ENCODE measurements around the gene COG2. TPM values are rescaled to one million over a fixed set of nuclear protein-coding genes. Genes with fewer than 3 reads are reported as not detected.
A peak's percentile ranks its signal among the peaks of the same experiment; 100 is the strongest.

Gene COG2
- total RNA-seq, 1 donor from 2014 or later, result 25.9 TPM

- Mint-ChIP-seq H3K36me3 (ENCODE audit: low read depth, unreplicated experiment) (peaks cover 2% of the 10 kb centered on the region), H3K27me3 (ENCODE audit: low read depth, unreplicated experiment) (peaks cover 36% of the 10 kb centered on the region), H3K9me3 (ENCODE audit: unreplicated experiment) (no peaks in the 10 kb centered on the region), H3K4me1 (ENCODE audit: low read depth, unreplicated experiment) (peaks cover 3% of the 10 kb centered on the region), H3K4me3 (ENCODE audit: unreplicated experiment) (no peak overlapping the region), H3K27ac (ENCODE audit: unreplicated experiment) (peak overlapping the region; percentile 66)
- FAIRE-seq (no peak), DNase-seq (ENCODE audit: low read depth) (no peak)
- H3K27me3 ChIP-seq (ENCODE audit: insufficient read depth, low read length), result no peaks in the 10 kb centered on the region
- no peak overlapping the region for H2AFZ ChIP-seq (ENCODE audit: low read depth, low read length)
- H3K4me3 ChIP-seq (ENCODE audit: insufficient read depth, low read depth, low read length), result no peak overlapping the region
- H4K20me1 ChIP-seq (ENCODE audit: insufficient read depth, low read length), result no peaks in the 10 kb centered on the region
- no peaks in the 10 kb centered on the region for H3K36me3 ChIP-seq (ENCODE audit: insufficient read depth, low read length)
- TF ChIP-seq CTCF (IDR thresholded peaks at IDR 0.05; ENCODE audit: insufficient read depth, low read depth, low read length), result no peak
- H3K4me1 ChIP-seq (ENCODE audit: insufficient read depth, low read length), result no peaks in the 10 kb centered on the region
- H3K4me2 ChIP-seq (ENCODE audit: low read length), result no peak overlapping the region
- no peak overlapping the region for H3K27ac ChIP-seq (ENCODE audit: low read depth, low read length)
- no peaks in the 10 kb centered on the region for H3K9me3 ChIP-seq (ENCODE audit: insufficient read depth, low read depth, low read length)
- no peaks in the 10 kb centered on the region for H3K79me2 ChIP-seq (ENCODE audit: insufficient read depth, low read length)
- no peak overlapping the region for H3K9ac ChIP-seq (ENCODE audit: low read length)
These were observed 65.7 kb downstream of the COG2 start for GRCh38 chr1:230707732-230708630.

GRCh38 chr1:230708631-230709580 is 66.6 kb downstream of the COG2 start:
- Histone ChIP-seq H3K4me1 (ENCODE audit: insufficient read depth, low read length) (peaks cover 5% of the 10 kb centered on the region), H3K36me3 (ENCODE audit: insufficient read depth, low read length) (no peaks in the 10 kb centered on the region), H3K4me2 (ENCODE audit: low read length) (no peak overlapping the region), H4K20me1 (ENCODE audit: insufficient read depth, low read length) (no peaks in the 10 kb centered on the region), H3K4me3 (ENCODE audit: insufficient read depth, low read depth, low read length) (no peak overlapping the region), H3K27ac (ENCODE audit: low read depth, low read length) (no peak overlapping the region), H3K9me3 (ENCODE audit: insufficient read depth, low read depth, low read length) (no peaks in the 10 kb centered on the region), H2AFZ (ENCODE audit: low read depth, low read length) (no peak overlapping the region), H3K79me2 (ENCODE audit: insufficient read depth, low read length) (no peaks in the 10 kb centered on the region), H3K27me3 (ENCODE audit: insufficient read depth, low read length) (no peaks in the 10 kb centered on the region), H3K9ac (ENCODE audit: low read length) (no peak overlapping the region)
- Mint-ChIP-seq H3K36me3 (ENCODE audit: low read depth, unreplicated experiment) (peaks cover 2% of the 10 kb centered on the region), H3K27me3 (ENCODE audit: low read depth, unreplicated experiment) (peaks cover 36% of the 10 kb centered on the region), H3K4me3 (ENCODE audit: unreplicated experiment) (no peak overlapping the region), H3K27ac (ENCODE audit: unreplicated experiment) (peak overlapping the region; percentile 38), H3K4me1 (ENCODE audit: low read depth, unreplicated experiment) (peaks cover 6% of the 10 kb centered on the region), H3K9me3 (ENCODE audit: unreplicated experiment) (no peaks in the 10 kb centered on the region)
- FAIRE-seq (no peak), DNase-seq (ENCODE audit: low read depth) (no peak)
- TF ChIP-seq CTCF (IDR thresholded peaks at IDR 0.05; ENCODE audit: insufficient read depth, low read depth, low read length) (no peak), EZH2 (IDR thresholded peaks at IDR 0.05; ENCODE audit: insufficient read depth, low read length) (no peak)

Data from astrocyte (in vitro differentiated cells and primary cell).